Activated CD8-positive, alpha-beta T cell treated with anti-CD3 and anti-CD28 coated beads, Interleukin-2, amount 10 ng/mL, durations not matched to agents 7 days and 5 days (primary cell): ENCODE results near the gene PYDC1. TPM values are rescaled to one million over a fixed set of nuclear protein-coding genes. Genes with fewer than 3 reads are reported as not detected.

ENCODE experiments used
- ATAC-seq: fragments of 150-1000 bp; cut with Tn5 transposase; one replicate; pipeline ENCODE4 v1.10.0; 2021; ENCODE audit warnings: moderate library complexity
- CTCF ChIA-PET: fragments of 350-600 bp; sonication (Branson Sonifier 250); formaldehyde crosslinking; loops from one replicate; lab custom pipeline; 2021; ENCODE audit warnings: antibody characterized with exemption; lab: Charles Lee
- POLR2A ChIA-PET: fragments of 350-600 bp; sonication (Branson Sonifier 250); formaldehyde crosslinking; loops from one replicate; lab custom pipeline; 2021; ENCODE audit warnings: antibody characterized with exemption; lab: Charles Lee
- DNase-seq: peaks from one replicate; pipeline ENCODE4 v3.0.0-alpha.2; 2020
- H3K27ac Mint-ChIP-seq: one replicate; pipeline ENCODE4 v1.8.0; 2021; ENCODE audit warnings: mild to moderate bottlenecking, mixed read lengths
- H3K27me3 Mint-ChIP-seq: one replicate; pipeline ENCODE4 v1.8.0; 2021; ENCODE audit warnings: low read depth, mixed read lengths
- H3K36me3 Mint-ChIP-seq: one replicate; pipeline ENCODE4 v1.8.0; 2021; ENCODE audit warnings: low read depth, mixed read lengths
- H3K4me1 Mint-ChIP-seq: one replicate; pipeline ENCODE4 v1.8.0; 2021; ENCODE audit warnings: low read depth, mixed read lengths
- H3K4me3 Mint-ChIP-seq: one replicate; pipeline ENCODE4 v1.8.0; 2021; ENCODE audit warnings: mild to moderate bottlenecking, mixed read lengths
- H3K9me3 Mint-ChIP-seq: one replicate; pipeline ENCODE4 v1.8.0; 2022; ENCODE audit warnings: mixed read lengths; ENCODE audit not compliant: insufficient read depth
- total RNA-seq, 2 experiments: library from RNA; stranded (reverse); gene quantifications; one replicate each; pipeline ENCODE4 v1.2.3, GENCODE V29; 2021

Gene PYDC1
- total RNA-seq, 2 experiments from 2014 or later: not detected

DNA sequence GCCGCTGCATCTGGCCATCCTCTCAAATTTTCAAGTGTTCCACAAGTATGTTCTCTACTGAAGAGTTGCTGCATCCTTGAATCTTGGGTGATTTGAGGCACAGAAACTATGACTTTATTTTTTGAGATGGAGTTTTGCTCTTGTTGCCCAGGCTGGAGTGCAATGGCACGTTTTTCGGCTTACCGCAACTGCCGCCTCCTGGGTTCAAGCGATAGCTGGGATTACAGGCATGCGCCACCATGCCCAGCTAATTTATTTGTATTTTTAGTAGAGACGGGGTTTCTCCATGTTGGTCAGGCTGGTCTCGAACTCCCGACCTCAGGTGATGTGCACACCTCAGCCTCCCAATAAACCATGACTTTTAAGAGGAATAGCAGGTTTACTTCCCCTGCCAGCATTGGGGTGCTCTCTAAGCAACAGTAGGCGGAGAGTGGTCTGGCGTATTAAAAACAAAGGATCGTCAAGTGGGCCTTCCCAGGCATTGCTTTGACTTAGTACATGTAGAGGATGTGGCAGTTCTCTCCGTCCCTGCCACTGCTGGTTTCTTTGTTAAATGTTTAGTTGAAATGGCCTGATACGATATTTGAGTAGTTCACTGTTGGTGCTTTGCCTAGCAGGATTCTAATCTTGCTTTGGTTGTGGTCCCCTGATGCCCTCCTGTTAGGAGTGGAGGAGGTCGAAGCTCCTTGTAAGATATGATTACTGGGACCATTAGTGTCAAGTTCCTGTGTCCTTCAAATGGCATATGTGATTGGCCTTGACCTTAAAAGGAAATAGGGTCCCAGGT, 23.9 kb downstream of the PYDC1 start:
- no peak for ATAC-seq
- H3K9me3 Mint-ChIP-seq: no peaks in the 10 kb centered on the region
- H3K27me3 Mint-ChIP-seq: no peaks in the 10 kb centered on the region
- H3K36me3 Mint-ChIP-seq: peaks cover 88% of the 10 kb centered on the region
- CTCF ChIA-PET: interaction anchor here (1.5 to 1.8 kb wide), 2 partner anchors 8 to 190 kb away, joined by 5 read pairs; no protein-coding TSS in a partner anchor
- peaks cover 75% of the 10 kb centered on the region for H3K4me1 Mint-ChIP-seq
- no peak overlapping the region for H3K4me3 Mint-ChIP-seq
- peak overlapping the region; percentile 50 for H3K27ac Mint-ChIP-seq
- POLR2A ChIA-PET: interaction anchor here (0.6 to 2.9 kb wide), 6 partner anchors 9 to 59 kb away, joined by 3 to 16 read pairs (median 10); partner anchors contain the start of genes FUS and PYCARD
- no peak for DNase-seq

DNA sequence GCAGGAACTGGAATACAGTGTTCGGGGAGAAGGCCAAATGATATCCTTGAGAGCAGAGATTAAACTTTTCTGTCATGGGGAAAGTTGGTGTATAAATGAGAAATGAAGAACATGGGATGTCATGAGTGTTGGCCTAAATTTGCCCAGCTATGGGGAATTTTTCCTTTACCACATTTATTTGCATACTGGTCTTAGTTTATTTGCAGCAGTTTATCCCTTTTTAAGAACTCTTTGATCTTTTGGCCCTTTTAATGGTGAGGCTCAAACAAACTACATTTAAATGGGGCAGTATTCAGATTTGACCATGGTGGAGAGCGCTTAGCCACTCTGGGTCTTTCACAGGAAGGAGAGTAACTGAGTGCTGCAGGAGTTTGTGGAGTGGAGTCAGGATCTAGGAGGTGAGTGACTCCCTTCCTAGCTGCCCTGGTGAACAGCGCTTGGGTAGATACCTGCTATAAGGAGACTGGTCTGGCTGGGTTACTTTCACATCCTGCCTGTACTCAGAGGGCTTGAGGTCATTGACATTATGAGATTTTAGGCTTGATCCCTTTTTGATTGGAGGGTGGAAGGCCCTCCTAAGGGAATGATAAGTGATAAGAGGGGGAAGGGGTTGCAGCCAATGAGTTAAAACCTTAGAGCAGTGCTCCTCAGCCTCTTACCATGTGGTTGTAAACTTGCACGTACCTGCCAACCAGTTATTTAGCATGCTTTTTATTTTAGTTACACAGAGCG, 25.1 kb downstream of the PYDC1 start:
- ChIA-PET CTCF (interaction anchor here (1.8 kb wide), 1 partner anchor 9 kb away, joined by 5 read pairs; no protein-coding TSS in a partner anchor), POLR2A (interaction anchor here (0.6 to 3.2 kb wide), 7 partner anchors 7 to 60 kb away, joined by 3 to 25 read pairs (median 14); partner anchors contain the start of genes FUS and PYCARD)
- no peak for ATAC-seq
- Mint-ChIP-seq H3K36me3 (peaks cover 92% of the 10 kb centered on the region), H3K4me3 (no peak overlapping the region), H3K27me3 (no peaks in the 10 kb centered on the region), H3K27ac (peak overlapping the region; percentile 4), H3K9me3 (no peaks in the 10 kb centered on the region), H3K4me1 (peaks cover 80% of the 10 kb centered on the region)
- no peak for DNase-seq

DNA sequence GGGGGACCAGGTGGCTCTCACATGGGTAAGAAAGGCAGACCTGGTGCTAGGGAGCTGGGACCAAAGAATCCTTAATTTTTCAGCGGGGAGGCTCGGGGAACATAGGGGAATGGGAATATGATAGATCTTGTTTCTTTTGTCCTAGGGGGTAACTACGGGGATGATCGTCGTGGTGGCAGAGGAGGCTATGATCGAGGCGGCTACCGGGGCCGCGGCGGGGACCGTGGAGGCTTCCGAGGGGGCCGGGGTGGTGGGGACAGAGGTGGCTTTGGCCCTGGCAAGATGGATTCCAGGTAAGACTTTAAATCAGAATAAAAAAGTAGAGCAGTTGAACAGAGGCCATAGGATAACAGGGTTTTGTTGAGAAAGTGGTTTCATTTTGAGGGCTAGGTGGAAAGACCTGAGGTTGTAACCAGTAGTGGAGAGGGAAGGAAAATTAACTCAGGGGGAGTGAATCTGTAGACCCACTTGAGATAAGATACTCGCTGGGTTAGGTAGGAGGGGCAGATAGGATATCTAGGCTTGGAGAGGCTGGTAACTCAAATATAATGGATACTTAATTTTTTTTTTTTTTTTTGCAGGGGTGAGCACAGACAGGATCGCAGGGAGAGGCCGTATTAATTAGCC, 26.0 kb downstream of the PYDC1 start:
- ATAC-seq (no peak), DNase-seq (no peak)
- ChIA-PET CTCF (interaction anchor here (1.5 to 1.8 kb wide), 2 partner anchors 10 to 252 kb away, joined by 4 to 5 read pairs; partner anchors contain the start of gene ZNF843), POLR2A (interaction anchor here (1.6 to 3.2 kb wide), 3 partner anchors 11 kb away, joined by 13 to 25 read pairs (median 14); partner anchors contain the start of genes FUS and PYCARD)
- H3K27ac Mint-ChIP-seq: no peak overlapping the region
- no peaks in the 10 kb centered on the region for H3K9me3 Mint-ChIP-seq
- H3K4me3 Mint-ChIP-seq: no peak overlapping the region
- H3K4me1 Mint-ChIP-seq: peaks cover 80% of the 10 kb centered on the region
- peaks cover 92% of the 10 kb centered on the region for H3K36me3 Mint-ChIP-seq
- no peaks in the 10 kb centered on the region for H3K27me3 Mint-ChIP-seq

DNA sequence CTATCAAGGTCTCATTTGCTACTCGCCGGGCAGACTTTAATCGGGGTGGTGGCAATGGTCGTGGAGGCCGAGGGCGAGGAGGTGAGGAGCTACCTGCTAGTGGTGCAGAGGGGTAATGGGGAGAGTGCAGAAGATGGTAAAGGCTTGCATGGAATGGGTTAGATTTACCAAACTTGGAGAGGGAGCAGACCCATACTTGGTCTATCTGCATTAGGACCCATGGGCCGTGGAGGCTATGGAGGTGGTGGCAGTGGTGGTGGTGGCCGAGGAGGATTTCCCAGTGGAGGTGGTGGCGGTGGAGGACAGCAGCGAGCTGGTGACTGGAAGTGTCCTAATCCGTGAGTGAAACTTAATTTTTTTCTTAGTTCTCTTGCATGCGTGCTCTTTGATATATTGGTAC, 26.9 kb downstream of the PYDC1 start:
- H3K27me3 Mint-ChIP-seq: no peaks in the 10 kb centered on the region
- peak overlapping the region; percentile 39 for H3K27ac Mint-ChIP-seq
- H3K4me1 Mint-ChIP-seq: peaks cover 84% of the 10 kb centered on the region
- H3K4me3 Mint-ChIP-seq: no peak overlapping the region
- ChIA-PET POLR2A (interaction anchor here (1.0 to 3.2 kb wide), 4 partner anchors 7 to 270 kb away, joined by 3 to 25 read pairs (median 8); partner anchors contain the start of genes ARMC5, FUS and PYCARD), CTCF (interaction anchor here (1.3 to 1.5 kb wide), 3 partner anchors 11 to 253 kb away, joined by 3 to 4 read pairs (median 4); partner anchors contain the start of gene ZNF843)
- no peak for DNase-seq
- H3K36me3 Mint-ChIP-seq: peaks cover 95% of the 10 kb centered on the region
- H3K9me3 Mint-ChIP-seq: no peaks in the 10 kb centered on the region
- ATAC-seq: no peak

DNA sequence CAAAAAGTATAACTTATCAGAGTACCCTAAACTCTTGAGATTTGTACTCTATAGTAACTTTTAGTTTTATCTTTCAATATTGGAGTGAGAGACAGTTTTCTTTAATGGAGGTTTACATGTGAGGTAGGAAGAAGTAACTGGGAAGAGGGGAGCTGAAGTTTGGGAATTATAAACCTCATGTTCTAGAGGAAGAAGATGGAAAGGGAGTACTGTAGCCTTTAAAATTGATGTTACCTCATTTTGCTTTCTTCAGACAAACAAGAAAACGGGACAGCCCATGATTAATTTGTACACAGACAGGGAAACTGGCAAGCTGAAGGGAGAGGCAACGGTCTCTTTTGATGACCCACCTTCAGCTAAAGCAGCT, 27.5 kb downstream of the PYDC1 start:
- CTCF ChIA-PET: interaction anchor here (1.3 to 1.5 kb wide), 3 partner anchors 12 to 253 kb away, joined by 3 to 4 read pairs (median 4); partner anchors contain the start of gene ZNF843
- POLR2A ChIA-PET: interaction anchor here (1.0 to 3.2 kb wide), 4 partner anchors 8 to 270 kb away, joined by 3 to 25 read pairs (median 8); partner anchors contain the start of genes ARMC5, FUS and PYCARD
- Mint-ChIP-seq H3K27ac (peak overlapping the region; percentile 19), H3K27me3 (no peaks in the 10 kb centered on the region), H3K9me3 (no peaks in the 10 kb centered on the region), H3K4me3 (no peak overlapping the region), H3K4me1 (peaks cover 86% of the 10 kb centered on the region), H3K36me3 (peaks cover 96% of the 10 kb centered on the region)
- ATAC-seq (no peak), DNase-seq (no peak)

DNA sequence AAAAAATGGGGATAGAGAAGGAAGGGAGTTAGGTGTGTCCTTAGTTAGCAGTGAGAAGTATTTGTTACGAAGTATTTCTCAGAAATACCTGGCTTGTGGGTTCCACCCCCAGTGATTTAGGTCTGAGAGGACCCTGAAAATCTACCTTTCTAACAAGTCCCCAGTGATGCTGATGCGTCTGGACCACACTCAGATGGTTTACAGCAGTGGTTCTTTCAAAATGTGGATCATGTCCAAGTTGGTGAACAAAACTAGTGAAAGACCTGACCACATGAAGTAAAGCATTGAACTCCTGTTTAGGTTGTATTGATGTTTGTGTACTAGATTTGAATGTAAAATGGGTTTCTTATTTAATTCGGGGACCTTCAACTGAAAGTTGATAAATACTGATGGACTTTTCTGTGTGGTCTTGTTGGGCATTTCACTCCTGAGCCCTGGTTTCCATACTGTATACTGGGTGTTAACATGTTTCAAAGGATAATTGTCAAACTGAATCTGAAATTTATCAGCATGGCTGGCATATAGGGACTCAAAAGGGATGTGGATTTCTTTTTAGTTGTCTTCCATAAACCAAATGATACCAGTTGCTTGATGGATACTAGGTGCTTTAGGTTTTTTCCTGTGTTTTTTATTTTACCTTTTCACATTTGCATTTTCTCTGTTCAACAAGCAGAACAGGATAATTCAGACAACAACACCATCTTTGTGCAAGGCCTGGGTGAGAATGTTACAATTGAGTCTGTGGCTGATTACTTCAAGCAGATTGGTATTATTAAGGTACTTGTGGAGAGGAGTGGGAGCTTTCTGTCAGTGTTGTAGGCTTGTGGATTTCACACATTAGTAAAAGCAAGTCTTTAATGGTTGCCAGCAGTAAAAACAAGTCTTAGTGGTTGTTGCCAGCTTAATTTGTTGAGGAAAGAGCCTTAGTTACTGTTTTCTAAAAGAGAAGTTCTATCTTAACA, 28.2 kb downstream of the PYDC1 start:
- ATAC-seq (no peak), DNase-seq (no peak)
- ChIA-PET CTCF (interaction anchor here (1.3 kb wide), 2 partner anchors 13 to 47 kb away, joined by 3 to 4 read pairs; no protein-coding TSS in a partner anchor), POLR2A (interaction anchor here (1.0 to 3.2 kb wide), 7 partner anchors 9 to 271 kb away, joined by 3 to 34 read pairs (median 5); partner anchors contain the start of genes ARMC5, FUS and PYCARD)
- peaks cover 85% of the 10 kb centered on the region for H3K4me1 Mint-ChIP-seq
- H3K4me3 Mint-ChIP-seq: no peak overlapping the region
- H3K27ac Mint-ChIP-seq: peak overlapping the region; percentile 56
- peaks cover 94% of the 10 kb centered on the region for H3K36me3 Mint-ChIP-seq
- H3K9me3 Mint-ChIP-seq: no peaks in the 10 kb centered on the region
- H3K27me3 Mint-ChIP-seq: no peaks in the 10 kb centered on the region

DNA sequence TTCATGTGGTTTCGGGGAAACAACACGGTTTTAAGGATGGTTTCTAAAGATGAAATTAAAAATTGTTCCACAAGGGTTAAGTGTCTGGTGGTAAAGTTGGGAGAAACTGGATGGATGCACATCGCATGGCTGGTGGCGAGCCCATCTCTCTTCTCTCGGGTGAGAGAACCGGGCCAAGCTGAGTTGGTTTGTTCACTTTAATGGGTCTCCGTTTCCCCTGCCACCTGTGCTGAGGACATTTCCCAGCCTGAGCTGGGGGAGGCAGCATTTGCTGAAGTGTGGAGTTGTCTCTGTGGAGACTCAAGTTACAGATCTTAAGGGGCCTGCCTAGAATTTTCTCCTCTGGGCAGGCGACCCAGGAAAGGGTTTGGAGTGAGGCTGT, 29.1 kb downstream of the PYDC1 start:
- peaks cover 96% of the 10 kb centered on the region for H3K36me3 Mint-ChIP-seq
- ATAC-seq (no peak), DNase-seq (no peak)
- peaks cover 90% of the 10 kb centered on the region for H3K4me1 Mint-ChIP-seq
- H3K27ac Mint-ChIP-seq: peak overlapping the region; percentile 58
- ChIA-PET CTCF (no interaction called here), POLR2A (interaction anchor here (1.0 to 3.0 kb wide), 5 partner anchors 10 to 235 kb away, joined by 3 to 34 read pairs (median 5); no protein-coding TSS in a partner anchor)
- H3K4me3 Mint-ChIP-seq: no peak overlapping the region
- no peaks in the 10 kb centered on the region for H3K27me3 Mint-ChIP-seq
- H3K9me3 Mint-ChIP-seq: no peaks in the 10 kb centered on the region

DNA sequence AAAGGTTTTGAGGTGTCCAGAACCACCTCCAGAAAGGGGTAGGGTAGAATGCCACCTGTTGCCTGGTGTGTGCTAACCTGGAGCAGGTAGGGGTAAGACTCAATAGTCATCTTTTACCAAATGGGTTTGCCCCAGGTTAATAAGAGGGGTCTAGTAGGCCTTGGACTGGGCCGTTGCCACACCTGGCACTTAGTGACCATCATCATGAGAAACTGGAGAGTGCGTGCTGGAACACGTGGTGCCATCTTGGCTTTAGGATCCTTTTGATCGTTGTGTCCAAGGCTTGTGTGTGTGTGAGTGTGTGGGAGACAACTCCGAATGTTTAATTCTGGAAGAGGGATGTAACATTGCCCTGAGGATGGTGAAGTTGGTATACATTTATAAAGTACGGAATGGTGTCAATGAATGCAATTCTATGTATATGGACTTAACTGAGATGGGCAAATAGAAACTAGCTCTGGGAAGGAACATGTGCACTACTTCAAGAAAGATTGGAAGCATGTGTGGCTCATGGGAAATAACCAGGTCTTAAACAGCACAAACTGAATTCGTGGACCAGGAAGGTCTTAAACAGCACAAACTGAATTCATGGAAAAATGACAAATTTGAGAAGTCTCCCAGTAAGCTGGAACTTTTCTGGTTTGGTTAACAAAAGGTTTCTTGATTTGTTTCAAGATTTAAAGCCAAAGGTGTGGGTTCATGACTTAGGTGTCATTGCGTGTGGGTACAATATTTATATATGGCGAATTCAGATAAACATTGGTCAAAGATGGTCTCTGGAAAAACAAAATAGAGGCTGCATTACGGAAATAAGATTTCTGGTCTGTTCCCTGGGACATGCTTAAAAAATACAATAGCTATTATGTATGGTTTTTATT, 29.8 kb downstream of the PYDC1 start:
- no peak for ATAC-seq
- H3K4me3 Mint-ChIP-seq: no peak overlapping the region
- no peaks in the 10 kb centered on the region for H3K27me3 Mint-ChIP-seq

DNA sequence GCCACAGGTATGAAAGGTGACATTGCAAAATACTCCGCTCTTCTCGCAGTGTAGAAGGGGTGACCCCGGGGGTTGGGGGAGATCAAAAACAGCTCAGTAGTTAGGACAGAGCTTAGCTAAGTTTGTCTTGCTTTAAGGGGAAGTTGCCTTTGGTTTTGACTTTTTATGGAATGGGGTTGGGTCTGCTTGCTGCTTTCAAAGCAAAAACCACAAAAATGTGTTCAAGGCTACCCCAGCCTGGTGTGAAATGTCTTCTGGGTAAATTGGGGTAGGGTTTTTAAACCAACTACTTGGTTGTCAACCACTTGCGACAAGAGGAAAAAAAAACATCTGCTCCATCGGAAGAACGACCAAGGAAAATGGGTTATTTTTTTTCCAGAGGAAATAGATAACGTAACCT, 30.8 kb downstream of the PYDC1 start:
- ChIA-PET POLR2A (interaction anchor here (0.8 to 3.3 kb wide), 7 partner anchors 7 to 272 kb away, joined by 3 to 34 read pairs (median 8); partner anchors contain the start of gene ARMC5), CTCF (interaction anchor here (1.1 to 1.2 kb wide), 3 partner anchors 16 to 272 kb away, joined by 3 to 4 read pairs (median 3); no protein-coding TSS in a partner anchor)
- peaks cover 97% of the 10 kb centered on the region for H3K36me3 Mint-ChIP-seq
- H3K4me1 Mint-ChIP-seq: peaks cover 88% of the 10 kb centered on the region
- peak overlapping the region; percentile 79 for H3K27ac Mint-ChIP-seq
- no peak for ATAC-seq
- peak overlapping the region; percentile 46 for H3K4me3 Mint-ChIP-seq
- H3K27me3 Mint-ChIP-seq: no peaks in the 10 kb centered on the region
- H3K9me3 Mint-ChIP-seq: no peaks in the 10 kb centered on the region
- DNase-seq: no peak

More for the DNA sequence above, 29.8 kb downstream of the PYDC1 start:
- Mint-ChIP-seq H3K36me3 (peaks cover 98% of the 10 kb centered on the region), H3K27ac (peak overlapping the region; percentile 58), H3K4me1 (peaks cover 95% of the 10 kb centered on the region), H3K9me3 (no peaks in the 10 kb centered on the region)
- DNase-seq: no peak
- ChIA-PET POLR2A (interaction anchor here (1.0 to 3.0 kb wide), 5 partner anchors 10 to 236 kb away, joined by 3 to 34 read pairs (median 5); no protein-coding TSS in a partner anchor), CTCF (no interaction called here)
